ENCODE results near the gene AQP11.
A peak's percentile ranks its signal among the peaks of the same experiment; 100 is the strongest.
"Not testable (repeated sequence)": the region's sequence is repeated elsewhere in the genome, so short reads cannot be mapped to it uniquely, and the experiment has no call there.

The AQP11 gene

GRCh38 chr11:77561257-77561656, 28.5 kb upstream of the AQP11 start:
- Histone ChIP-seq H3K4me1 (ENCODE audit: insufficient read depth, low read length) (no peaks in the 10 kb centered on the region), H3K27me3 (ENCODE audit: insufficient read depth, low read length) (no peaks in the 10 kb centered on the region), H3K9ac (ENCODE audit: low read depth, low read length) (no peak overlapping the region), H3K27ac (ENCODE audit: low read length) (no peak overlapping the region), H3K9me3 (ENCODE audit: insufficient read depth, low read depth, low read length) (no peaks in the 10 kb centered on the region), H3K36me3 (ENCODE audit: insufficient read depth, low read depth, low read length) (no peaks in the 10 kb centered on the region), H3K4me3 (ENCODE audit: low read length) (no peak overlapping the region)

DNA sequence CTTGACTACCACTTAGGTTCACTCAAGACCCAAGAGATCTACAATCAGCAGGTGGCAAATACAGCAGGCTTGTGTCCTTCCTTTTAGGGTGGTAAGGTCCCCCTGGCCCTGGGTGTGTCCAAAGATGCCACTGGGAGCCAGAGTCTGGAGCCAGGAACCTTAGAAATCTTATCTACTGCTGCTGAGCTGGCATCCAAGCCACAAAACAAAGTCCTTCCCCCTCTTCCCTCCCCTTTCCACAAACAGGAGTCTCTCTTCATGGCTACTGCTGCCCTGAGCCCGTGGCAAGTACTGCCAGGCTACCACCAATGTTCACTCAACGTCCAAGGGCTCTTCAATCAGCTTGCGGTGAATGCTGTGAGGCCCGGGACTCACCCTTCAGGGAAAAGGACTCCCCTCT, 21.4 kb upstream of the AQP11 start:
- Histone ChIP-seq H3K36me3 (ENCODE audit: insufficient read depth, low read depth, low read length) (no peaks in the 10 kb centered on the region), H3K27me3 (ENCODE audit: insufficient read depth, low read length) (no peaks in the 10 kb centered on the region), H3K4me1 (ENCODE audit: insufficient read depth, low read length) (peaks cover 9% of the 10 kb centered on the region; the same call in 1 of the 2 replicates), H3K27ac (ENCODE audit: low read length) (no peak overlapping the region), H3K4me3 (ENCODE audit: low read length) (no peak overlapping the region), H3K9ac (ENCODE audit: low read depth, low read length) (no peak overlapping the region), H3K9me3 (ENCODE audit: insufficient read depth, low read depth, low read length) (no peaks in the 10 kb centered on the region)

DNA sequence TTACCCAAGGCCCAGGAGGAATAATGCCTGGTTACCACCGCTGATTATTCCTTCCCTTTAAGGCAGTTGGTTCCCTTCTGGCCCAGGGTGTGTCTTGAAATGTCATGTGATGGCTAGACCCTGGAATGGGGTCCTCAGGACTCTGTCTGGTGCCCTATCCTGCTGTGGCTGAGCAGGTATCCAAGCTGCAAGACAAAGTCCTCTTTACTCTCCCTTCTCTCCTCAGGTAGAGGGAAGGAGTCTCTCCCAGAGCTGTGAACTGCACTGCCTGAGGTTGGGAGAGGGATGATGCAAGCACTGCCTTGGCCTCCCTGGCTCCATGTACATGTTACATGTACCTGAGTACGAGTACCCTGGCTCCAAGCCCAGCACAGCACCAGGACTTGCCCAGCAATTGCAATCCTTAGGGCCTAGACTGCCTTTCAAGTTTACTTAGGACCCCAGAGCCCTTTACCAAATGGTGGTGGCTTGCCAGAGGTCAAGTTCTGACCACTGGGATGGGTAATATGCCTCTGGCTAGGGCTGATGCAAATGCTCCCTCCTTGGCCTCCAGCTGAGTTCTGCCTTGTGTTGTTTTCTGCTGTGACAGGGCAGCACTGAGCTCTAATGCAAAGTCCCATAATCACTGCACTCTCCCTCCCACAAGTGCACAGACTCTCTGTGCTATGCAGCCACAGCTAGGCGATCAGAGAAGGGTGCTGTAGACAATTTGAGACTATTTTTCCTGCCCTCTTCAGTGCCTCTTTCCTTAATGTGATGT, 20.7 kb upstream of the AQP11 start:
- Histone ChIP-seq H3K27me3 (ENCODE audit: insufficient read depth, low read length) (no peaks in the 10 kb centered on the region), H3K36me3 (ENCODE audit: insufficient read depth, low read depth, low read length) (no peaks in the 10 kb centered on the region), H3K9ac (ENCODE audit: low read depth, low read length) (no peak overlapping the region), H3K9me3 (ENCODE audit: insufficient read depth, low read depth, low read length) (no peaks in the 10 kb centered on the region), H3K27ac (ENCODE audit: low read length) (no peak overlapping the region), H3K4me3 (ENCODE audit: low read length) (no peak overlapping the region), H3K4me1 (ENCODE audit: insufficient read depth, low read length) (peaks cover 9% of the 10 kb centered on the region; the same call in 1 of the 2 replicates)

GRCh38 chr11:77569676-77570070, 20.1 kb upstream of the AQP11 start:
- Histone ChIP-seq H3K36me3 (ENCODE audit: insufficient read depth, low read depth, low read length) (no peaks in the 10 kb centered on the region), H3K4me3 (ENCODE audit: low read length) (no peak overlapping the region), H3K4me1 (ENCODE audit: insufficient read depth, low read length) (peaks cover 9% of the 10 kb centered on the region; the same call in 1 of the 2 replicates), H3K9me3 (ENCODE audit: insufficient read depth, low read depth, low read length) (no peaks in the 10 kb centered on the region), H3K27me3 (ENCODE audit: insufficient read depth, low read length) (no peaks in the 10 kb centered on the region), H3K27ac (ENCODE audit: low read length) (no peak overlapping the region), H3K9ac (ENCODE audit: low read depth, low read length) (no peak overlapping the region)

DNA sequence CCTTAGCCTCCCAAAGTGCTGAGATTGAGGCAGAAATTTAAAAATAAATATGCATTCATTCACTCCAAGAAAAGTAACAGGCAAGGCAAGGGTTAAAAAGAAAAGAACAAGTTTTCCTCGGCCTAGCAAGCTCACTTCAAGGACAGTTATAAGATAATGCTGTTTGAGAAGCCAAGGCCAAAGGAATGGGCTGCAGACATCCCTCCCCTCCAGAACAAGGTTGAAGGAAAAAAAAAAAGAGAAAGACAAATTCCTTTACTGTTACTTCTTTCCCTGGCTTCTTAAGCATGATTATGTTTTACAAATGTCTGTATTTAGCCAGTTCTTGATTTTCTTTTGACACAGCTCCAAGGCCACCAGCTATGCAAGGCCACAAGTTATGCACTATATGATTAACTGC, 18.9 kb upstream of the AQP11 start:
- not testable (repeated sequence) for H3K4me1 ChIP-seq (ENCODE audit: insufficient read depth, low read length); H3K27me3 ChIP-seq (ENCODE audit: insufficient read depth, low read length); H3K27ac ChIP-seq (ENCODE audit: low read length); H3K4me3 ChIP-seq (ENCODE audit: low read length); H3K9ac ChIP-seq (ENCODE audit: low read depth, low read length); H3K9me3 ChIP-seq (ENCODE audit: insufficient read depth, low read depth, low read length); H3K36me3 ChIP-seq (ENCODE audit: insufficient read depth, low read depth, low read length)

GRCh38 chr11:77575428-77575827, 14.3 kb upstream of the AQP11 start:
- H3K4me3 ChIP-seq (ENCODE audit: low read length); H3K36me3 ChIP-seq (ENCODE audit: insufficient read depth, low read depth, low read length); H3K27ac ChIP-seq (ENCODE audit: low read length); H3K4me1 ChIP-seq (ENCODE audit: insufficient read depth, low read length); H3K9ac ChIP-seq (ENCODE audit: low read depth, low read length); H3K27me3 ChIP-seq (ENCODE audit: insufficient read depth, low read length): not testable (repeated sequence)
- H3K9me3 ChIP-seq (ENCODE audit: insufficient read depth, low read depth, low read length), result peaks cover 14% of the 10 kb centered on the region

DNA sequence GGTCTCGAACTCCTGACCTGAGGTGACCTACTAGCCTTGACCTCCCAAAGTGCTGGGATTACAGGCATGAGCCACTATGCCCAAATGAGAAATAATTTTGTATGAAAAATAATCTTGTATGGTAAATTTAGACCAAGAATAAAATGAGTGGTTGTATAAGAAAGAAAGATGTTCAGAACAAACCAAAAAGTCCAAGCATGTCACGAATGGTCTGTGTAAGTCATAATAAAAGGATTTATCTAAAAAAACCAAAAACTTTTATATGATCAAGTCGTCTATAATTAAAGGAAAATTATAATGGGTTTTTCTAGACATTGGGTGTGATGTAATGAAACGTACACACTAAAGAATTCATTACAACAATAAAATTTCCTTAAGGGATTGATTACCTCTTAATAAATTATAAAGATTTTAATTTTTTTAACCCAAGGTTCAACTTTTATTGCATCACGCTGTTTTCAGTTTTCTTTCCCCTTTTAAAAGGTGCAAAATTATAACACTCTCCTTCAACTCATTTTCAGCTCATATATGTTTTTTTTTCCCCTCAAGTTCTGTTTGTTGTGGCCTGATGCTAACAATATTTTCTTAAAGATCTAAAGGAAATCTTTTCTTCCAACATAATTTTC, 8.9 kb upstream of the AQP11 start:
- H3K27me3 ChIP-seq (ENCODE audit: insufficient read depth, low read length), result no peaks in the 10 kb centered on the region
- no peak overlapping the region for H3K27ac ChIP-seq (ENCODE audit: low read length)

DNA sequence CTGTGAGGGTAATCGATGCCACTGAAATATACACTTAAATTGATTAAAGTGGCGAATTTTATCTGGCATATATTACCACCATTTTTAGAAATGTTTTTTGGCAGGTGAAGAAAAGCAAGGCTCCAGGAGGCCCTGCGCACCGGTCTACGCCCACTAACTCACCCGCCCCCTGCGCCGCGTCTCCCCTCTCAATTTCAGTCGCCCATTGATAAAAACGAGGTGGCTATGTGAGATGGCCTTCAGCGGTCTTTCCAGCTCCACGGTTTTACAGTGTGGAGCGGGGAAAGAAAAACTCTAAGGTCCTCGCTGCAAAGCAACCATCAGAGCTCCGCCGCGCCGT, 602 bp upstream of the AQP11 start:
- H3K27ac ChIP-seq (ENCODE audit: low read length), result no peak overlapping the region
- peak overlapping the region; percentile 82 for H3K4me3 ChIP-seq (ENCODE audit: low read length)

More for the DNA sequence above, 8.9 kb upstream of the AQP11 start:
- peaks cover 6% of the 10 kb centered on the region; the same call in 1 of the 2 replicates for H3K36me3 ChIP-seq (ENCODE audit: insufficient read depth, low read depth, low read length)
- peaks cover 53% of the 10 kb centered on the region for H3K9me3 ChIP-seq (ENCODE audit: insufficient read depth, low read depth, low read length)
- no peaks in the 10 kb centered on the region for H3K4me1 ChIP-seq (ENCODE audit: insufficient read depth, low read length)
- H3K9ac ChIP-seq (ENCODE audit: low read depth, low read length), result no peak overlapping the region
- no peak overlapping the region for H3K4me3 ChIP-seq (ENCODE audit: low read length)

DNA sequence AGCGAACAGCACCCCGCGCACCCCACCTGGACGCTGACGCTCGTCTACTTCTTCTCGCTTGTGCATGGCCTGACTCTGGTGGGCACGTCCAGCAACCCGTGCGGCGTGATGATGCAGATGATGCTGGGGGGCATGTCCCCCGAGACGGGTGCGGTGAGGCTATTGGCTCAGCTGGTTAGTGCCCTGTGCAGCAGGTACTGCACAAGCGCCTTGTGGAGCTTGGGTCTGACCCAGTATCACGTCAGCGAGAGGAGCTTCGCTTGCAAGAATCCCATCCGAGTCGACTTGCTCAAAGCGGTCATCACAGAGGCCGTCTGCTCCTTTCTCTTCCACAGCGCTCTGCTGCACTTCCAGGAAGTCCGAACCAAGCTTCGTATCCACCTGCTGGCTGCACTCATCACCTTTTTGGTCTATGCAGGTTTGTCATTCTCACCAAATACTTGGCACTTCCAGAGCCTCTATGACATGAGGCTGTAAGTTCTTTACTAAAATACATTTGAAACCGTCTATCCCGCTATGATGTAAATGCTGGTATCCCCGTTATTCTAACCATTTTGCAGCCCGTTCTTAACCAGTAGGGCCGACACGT, 535 bp downstream of the AQP11 start:
- peak overlapping the region; percentile 50; the same call in 1 of the 2 replicates for H3K9ac ChIP-seq (ENCODE audit: low read depth, low read length)
- peaks cover 29% of the 10 kb centered on the region for H3K27me3 ChIP-seq (ENCODE audit: insufficient read depth, low read length)
- peak overlapping the region; percentile 82 for H3K4me3 ChIP-seq (ENCODE audit: low read length)
- H3K9me3 ChIP-seq (ENCODE audit: insufficient read depth, low read depth, low read length), result no peaks in the 10 kb centered on the region
- H3K4me1 ChIP-seq (ENCODE audit: insufficient read depth, low read length), result no peaks in the 10 kb centered on the region; the same call in 1 of the 2 replicates
- H3K36me3 ChIP-seq (ENCODE audit: insufficient read depth, low read depth, low read length), result no peaks in the 10 kb centered on the region
- H3K27ac ChIP-seq (ENCODE audit: low read length), result no peak overlapping the region

More for the DNA sequence above, 602 bp upstream of the AQP11 start:
- Histone ChIP-seq H3K9ac (ENCODE audit: low read depth, low read length) (peak overlapping the region; percentile 50; the same call in 1 of the 2 replicates), H3K9me3 (ENCODE audit: insufficient read depth, low read depth, low read length) (peaks cover 2% of the 10 kb centered on the region; the same call in 1 of the 2 replicates), H3K27me3 (ENCODE audit: insufficient read depth, low read length) (peaks cover 29% of the 10 kb centered on the region), H3K36me3 (ENCODE audit: insufficient read depth, low read depth, low read length) (no peaks in the 10 kb centered on the region), H3K4me1 (ENCODE audit: insufficient read depth, low read length) (no peaks in the 10 kb centered on the region; the same call in 1 of the 2 replicates)

DNA sequence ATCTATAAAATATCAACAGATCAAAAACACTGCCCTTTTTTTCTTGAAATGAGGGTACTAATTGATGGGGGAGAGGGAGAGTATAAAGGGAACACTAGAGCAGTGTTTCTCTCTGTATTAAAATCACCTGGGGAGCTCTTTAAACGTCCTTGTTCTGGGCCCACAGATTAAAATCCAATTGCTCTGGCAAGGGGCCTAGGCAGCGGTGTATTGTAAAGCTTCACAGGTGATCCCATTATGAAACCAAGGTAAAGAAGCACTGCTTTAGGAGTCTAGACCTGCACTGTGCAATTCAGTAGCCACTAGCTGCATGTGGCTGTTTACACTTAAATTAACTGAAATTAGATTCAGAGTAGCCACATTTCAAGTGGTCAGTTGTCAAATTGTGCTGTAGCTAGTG, 3.0 kb downstream of the AQP11 start:
- Histone ChIP-seq H3K36me3 (ENCODE audit: insufficient read depth, low read depth, low read length) (no peaks in the 10 kb centered on the region), H3K4me3 (ENCODE audit: low read length) (no peak overlapping the region), H3K9ac (ENCODE audit: low read depth, low read length) (no peak overlapping the region), H3K4me1 (ENCODE audit: insufficient read depth, low read length) (no peaks in the 10 kb centered on the region; the same call in 1 of the 2 replicates), H3K27me3 (ENCODE audit: insufficient read depth, low read length) (peaks cover 29% of the 10 kb centered on the region), H3K9me3 (ENCODE audit: insufficient read depth, low read depth, low read length) (no peaks in the 10 kb centered on the region), H3K27ac (ENCODE audit: low read length) (no peak overlapping the region)

DNA sequence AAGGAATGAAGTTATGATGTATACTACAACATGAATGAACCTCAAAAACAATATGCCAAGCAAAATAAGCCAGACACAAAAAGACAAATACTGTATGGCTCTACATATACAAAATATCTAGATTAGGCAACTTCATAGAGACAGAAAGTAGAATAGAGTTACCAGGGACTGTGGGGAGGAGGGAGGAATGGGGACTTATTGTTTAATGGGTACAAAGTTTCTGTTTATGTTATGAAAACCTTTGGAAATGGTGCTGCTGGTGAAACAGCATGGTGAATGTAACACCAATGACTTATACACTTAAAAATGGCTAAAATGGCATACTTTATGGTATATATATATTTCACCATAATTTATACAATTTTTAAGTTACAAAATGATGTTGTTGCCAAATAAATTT, 4.1 kb downstream of the AQP11 start:
- H3K27ac ChIP-seq (ENCODE audit: low read length), result no peak overlapping the region
- H3K4me1 ChIP-seq (ENCODE audit: insufficient read depth, low read length), result no peaks in the 10 kb centered on the region; the same call in 1 of the 2 replicates
- no peak overlapping the region for H3K4me3 ChIP-seq (ENCODE audit: low read length)
- no peaks in the 10 kb centered on the region for H3K9me3 ChIP-seq (ENCODE audit: insufficient read depth, low read depth, low read length)
- peaks cover 21% of the 10 kb centered on the region for H3K27me3 ChIP-seq (ENCODE audit: insufficient read depth, low read length)
- H3K36me3 ChIP-seq (ENCODE audit: insufficient read depth, low read depth, low read length), result no peaks in the 10 kb centered on the region
- H3K9ac ChIP-seq (ENCODE audit: low read depth, low read length), result no peak overlapping the region

GRCh38 chr11:77596626-77597025, 6.9 kb downstream of the AQP11 start:
- Histone ChIP-seq H3K4me1 (ENCODE audit: insufficient read depth, low read length) (no peaks in the 10 kb centered on the region), H3K27me3 (ENCODE audit: insufficient read depth, low read length) (no peaks in the 10 kb centered on the region), H3K27ac (ENCODE audit: low read length) (no peak overlapping the region), H3K4me3 (ENCODE audit: low read length) (no peak overlapping the region), H3K36me3 (ENCODE audit: insufficient read depth, low read depth, low read length) (no peaks in the 10 kb centered on the region), H3K9me3 (ENCODE audit: insufficient read depth, low read depth, low read length) (no peaks in the 10 kb centered on the region), H3K9ac (ENCODE audit: low read depth, low read length) (no peak overlapping the region)
